K562 (cell line): ENCODE results near the gene SERP1. TPM values are rescaled to one million over a fixed set of nuclear protein-coding genes. Genes with fewer than 3 reads are reported as not detected.

ENCODE experiments used
- C11orf30 ChIP-seq: fragments of 450-650 bp; IDR thresholded peaks from 2 replicates; pipeline ENCODE4 v1.6.1; 2016; ENCODE audit warnings: low read depth, mild to moderate bottlenecking
- CBX1 ChIP-seq: sonication (generic); IDR thresholded peaks from 2 replicates; pipeline ENCODE4 v1.6.1; 2016; ENCODE audit warnings: antibody characterized with exemption, low read depth, mild to moderate bottlenecking
- DIDO1 ChIP-seq: fragments of 450-650 bp; IDR thresholded peaks from 2 replicates; pipeline ENCODE4 v1.6.1; 2016; ENCODE audit warnings: low read depth, missing biosample characterization, missing genetic modification characterization
- FOXJ2 ChIP-seq: fragments of 200-800 bp; sonication (Bioruptor generic); IDR thresholded peaks from 2 replicates; pipeline ENCODE4 v1.6.1; 2016; ENCODE audit warnings: missing genetic modification characterization, missing compliant biosample characterization
- MECOM ChIP-seq: fragments of 250-450 bp; sonication (Bioruptor Pico); IDR thresholded peaks from 2 replicates; pipeline ENCODE4 v1.8.0; 2022; ENCODE audit warnings: inconsistent platforms
- MED1 ChIP-seq: sonication (generic); formaldehyde crosslinking; IDR thresholded peaks from 2 replicates; pipeline ENCODE4 v1.8.1; 2023; ENCODE audit warnings: missing genetic modification reagents, borderline replicate concordance
- SMARCC2 ChIP-seq: fragments of 450-650 bp; IDR thresholded peaks from 2 replicates; pipeline ENCODE4 v1.6.1; 2017; ENCODE audit warnings: antibody characterized with exemption, moderate library complexity, mild to moderate bottlenecking, low read depth
- TAL1 ChIP-seq: fragments of 450-650 bp; IDR thresholded peaks from 2 replicates; pipeline ENCODE4 v1.6.1; 2016; ENCODE audit warnings: mild to moderate bottlenecking
- ZNF354B ChIP-seq: fragments of 250-450 bp; sonication (Bioruptor Pico); IDR thresholded peaks from 2 replicates; pipeline ENCODE4 v1.4.0; 2020
- ZNF644 ChIP-seq: fragments of 200-800 bp; sonication (Bioruptor generic); IDR thresholded peaks from 2 replicates; pipeline ENCODE4 v1.6.1; 2016; ENCODE audit warnings: low read depth, missing genetic modification characterization, missing compliant biosample characterization
- ZNF766 ChIP-seq: fragments of 200-800 bp; sonication (Bioruptor generic); conservative IDR thresholded peaks from 2 replicates; pipeline ENCODE4 v1.6.1; 2016; ENCODE audit warnings: missing genetic modification characterization, missing compliant biosample characterization
- polyA plus RNA-seq, 8 experiments: library from polyadenylated mRNA; depleted of rRNA in 4 of 8; stranded (reverse) in 5 of 8; unstranded in 3 of 8; fragments of >200 nt; fragmentation: Nextera tagmentation in 2 of 8; fragmentation: Illumina TruSeq in 1 of 8; extraction: Ambion mirVana in 2 of 8; extraction: Trizol in 1 of 8; gene quantifications; 2 replicates each; pipeline versions ENCODE4 v1.2.1 to v1.2.3, GENCODE V29; 2011 to 2014; ENCODE audit warnings: inconsistent platforms in 1 of 8, missing spikeins in 1 of 8
- total RNA-seq, 7 experiments: library from RNA; depleted of rRNA in 6 of 7; stranded (reverse); fragments of >200 nt in 6 of 7; fragmentation: Illumina TruSeq in 2 of 7; extraction: Trizol in 2 of 7; gene quantifications; 2 replicates each; pipeline versions ENCODE4 v1.2.1 to v1.2.3, GENCODE V29; 2011 to 2021; ENCODE audit warnings: low replicate concordance in 1 of 7
- TF ChIP-seq, protein P1 (sequence below): fragments of 250-450 bp; sonication (Bioruptor Pico); IDR thresholded peaks from 2 replicates; pipeline ENCODE4 v1.9.0; 2021; ENCODE audit warnings: mild to moderate bottlenecking, inconsistent platforms
- TF ChIP-seq, protein P2 (sequence below): sonication (generic); formaldehyde crosslinking; IDR thresholded peaks from 2 replicates; pipeline ENCODE4 v1.8.0; 2022; ENCODE audit warnings: missing genetic modification reagents, mild to moderate bottlenecking, borderline replicate concordance
- TF ChIP-seq, protein P3 (sequence below): fragments of 250-450 bp; sonication (Bioruptor Pico); IDR thresholded peaks from 2 replicates; pipeline ENCODE4 v1.4.0; 2020
- TF ChIP-seq, protein P4 (sequence below): fragments of 200-800 bp; sonication (Bioruptor generic); IDR thresholded peaks from 2 replicates; pipeline ENCODE4 v1.6.1; 2017; ENCODE audit warnings: missing genetic modification characterization, missing compliant biosample characterization

SERP1 gene
- total and polyA plus RNA-seq, 9 of the 15 experiments (the other 6 are each of a cell fraction or from before 2014, with no cell fraction given), result 38.6 to 443 (median 121) TPM

DNA sequence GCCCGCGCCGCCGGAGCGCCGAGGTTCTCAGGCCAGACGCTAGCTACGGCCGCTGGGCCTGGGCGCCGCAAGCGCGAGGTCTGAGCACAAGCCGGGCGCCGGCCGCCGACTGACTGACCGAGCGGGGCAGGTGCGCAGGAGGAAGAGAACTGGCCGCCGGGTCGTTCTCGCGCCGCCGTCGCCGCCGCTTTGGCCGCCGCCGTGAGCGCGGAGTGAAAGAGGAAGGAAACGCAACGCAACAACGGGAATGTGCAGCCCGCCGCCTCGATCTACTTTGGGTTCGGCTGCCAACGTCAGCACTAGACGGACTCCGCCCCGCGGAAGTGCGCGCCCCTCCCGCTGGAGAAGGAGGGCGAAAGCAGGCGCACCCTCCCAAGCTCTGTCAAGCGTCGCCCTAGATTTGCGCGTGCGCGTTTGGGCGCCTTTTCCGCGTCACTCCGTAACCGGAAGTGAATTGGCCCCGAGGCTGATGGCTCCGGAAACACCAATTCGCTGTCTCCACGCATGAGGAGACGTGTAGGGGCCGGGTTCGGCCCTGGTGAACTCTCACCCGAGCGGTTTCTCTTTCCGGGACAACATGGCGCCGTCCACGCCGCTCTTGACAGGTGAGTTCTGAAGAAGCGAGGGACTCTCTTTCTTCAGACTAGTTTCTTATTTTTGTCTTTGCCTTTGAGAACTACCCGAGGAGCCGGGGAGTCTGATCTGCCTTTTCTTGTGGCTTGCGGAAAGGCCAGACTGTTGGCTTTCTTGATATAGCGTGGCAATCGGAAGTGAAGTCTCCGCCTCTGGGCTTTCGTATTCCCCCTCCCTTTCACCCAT is at the start of gene SERP1, which contains the start of gene EIF2A (continued):
- TF ChIP-seq, protein P1, sequence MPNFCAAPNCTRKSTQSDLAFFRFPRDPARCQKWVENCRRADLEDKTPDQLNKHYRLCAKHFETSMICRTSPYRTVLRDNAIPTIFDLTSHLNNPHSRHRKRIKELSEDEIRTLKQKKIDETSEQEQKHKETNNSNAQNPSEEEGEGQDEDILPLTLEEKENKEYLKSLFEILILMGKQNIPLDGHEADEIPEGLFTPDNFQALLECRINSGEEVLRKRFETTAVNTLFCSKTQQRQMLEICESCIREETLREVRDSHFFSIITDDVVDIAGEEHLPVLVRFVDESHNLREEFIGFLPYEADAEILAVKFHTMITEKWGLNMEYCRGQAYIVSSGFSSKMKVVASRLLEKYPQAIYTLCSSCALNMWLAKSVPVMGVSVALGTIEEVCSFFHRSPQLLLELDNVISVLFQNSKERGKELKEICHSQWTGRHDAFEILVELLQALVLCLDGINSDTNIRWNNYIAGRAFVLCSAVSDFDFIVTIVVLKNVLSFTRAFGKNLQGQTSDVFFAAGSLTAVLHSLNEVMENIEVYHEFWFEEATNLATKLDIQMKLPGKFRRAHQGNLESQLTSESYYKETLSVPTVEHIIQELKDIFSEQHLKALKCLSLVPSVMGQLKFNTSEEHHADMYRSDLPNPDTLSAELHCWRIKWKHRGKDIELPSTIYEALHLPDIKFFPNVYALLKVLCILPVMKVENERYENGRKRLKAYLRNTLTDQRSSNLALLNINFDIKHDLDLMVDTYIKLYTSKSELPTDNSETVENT (CRISPR knock-in tag), result peak; percentile 89
- no peak for TF ChIP-seq SMARCC2
- no peak for TF ChIP-seq MED1 (CRISPR knock-in tag)
- TF ChIP-seq DIDO1 (tag), result peak; percentile 75
- no peak for TF ChIP-seq TAL1
- TF ChIP-seq, protein P2, sequence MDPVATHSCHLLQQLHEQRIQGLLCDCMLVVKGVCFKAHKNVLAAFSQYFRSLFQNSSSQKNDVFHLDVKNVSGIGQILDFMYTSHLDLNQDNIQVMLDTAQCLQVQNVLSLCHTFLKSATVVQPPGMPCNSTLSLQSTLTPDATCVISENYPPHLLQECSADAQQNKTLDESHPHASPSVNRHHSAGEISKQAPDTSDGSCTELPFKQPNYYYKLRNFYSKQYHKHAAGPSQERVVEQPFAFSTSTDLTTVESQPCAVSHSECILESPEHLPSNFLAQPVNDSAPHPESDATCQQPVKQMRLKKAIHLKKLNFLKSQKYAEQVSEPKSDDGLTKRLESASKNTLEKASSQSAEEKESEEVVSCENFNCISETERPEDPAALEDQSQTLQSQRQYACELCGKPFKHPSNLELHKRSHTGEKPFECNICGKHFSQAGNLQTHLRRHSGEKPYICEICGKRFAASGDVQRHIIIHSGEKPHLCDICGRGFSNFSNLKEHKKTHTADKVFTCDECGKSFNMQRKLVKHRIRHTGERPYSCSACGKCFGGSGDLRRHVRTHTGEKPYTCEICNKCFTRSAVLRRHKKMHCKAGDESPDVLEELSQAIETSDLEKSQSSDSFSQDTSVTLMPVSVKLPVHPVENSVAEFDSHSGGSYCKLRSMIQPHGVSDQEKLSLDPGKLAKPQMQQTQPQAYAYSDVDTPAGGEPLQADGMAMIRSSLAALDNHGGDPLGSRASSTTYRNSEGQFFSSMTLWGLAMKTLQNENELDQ (CRISPR knock-in tag), result no peak
- TF ChIP-seq, protein P3, sequence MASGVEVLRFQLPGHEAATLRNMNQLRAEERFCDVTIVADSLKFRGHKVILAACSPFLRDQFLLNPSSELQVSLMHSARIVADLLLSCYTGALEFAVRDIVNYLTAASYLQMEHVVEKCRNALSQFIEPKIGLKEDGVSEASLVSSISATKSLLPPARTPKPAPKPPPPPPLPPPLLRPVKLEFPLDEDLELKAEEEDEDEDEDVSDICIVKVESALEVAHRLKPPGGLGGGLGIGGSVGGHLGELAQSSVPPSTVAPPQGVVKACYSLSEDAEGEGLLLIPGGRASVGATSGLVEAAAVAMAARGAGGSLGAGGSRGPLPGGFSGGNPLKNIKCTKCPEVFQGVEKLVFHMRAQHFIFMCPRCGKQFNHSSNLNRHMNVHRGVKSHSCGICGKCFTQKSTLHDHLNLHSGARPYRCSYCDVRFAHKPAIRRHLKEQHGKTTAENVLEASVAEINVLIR, result peak; percentile 98
- TF ChIP-seq C11orf30, result peak; percentile 97
- no peak; the same call in 1 of the 2 replicates for TF ChIP-seq ZNF644 (tag)
- no peak; the same call in 1 of the 2 replicates for TF ChIP-seq FOXJ2 (tag)
- TF ChIP-seq ZNF354B (CRISPR knock-in tag), result no peak
- TF ChIP-seq, protein P4, sequence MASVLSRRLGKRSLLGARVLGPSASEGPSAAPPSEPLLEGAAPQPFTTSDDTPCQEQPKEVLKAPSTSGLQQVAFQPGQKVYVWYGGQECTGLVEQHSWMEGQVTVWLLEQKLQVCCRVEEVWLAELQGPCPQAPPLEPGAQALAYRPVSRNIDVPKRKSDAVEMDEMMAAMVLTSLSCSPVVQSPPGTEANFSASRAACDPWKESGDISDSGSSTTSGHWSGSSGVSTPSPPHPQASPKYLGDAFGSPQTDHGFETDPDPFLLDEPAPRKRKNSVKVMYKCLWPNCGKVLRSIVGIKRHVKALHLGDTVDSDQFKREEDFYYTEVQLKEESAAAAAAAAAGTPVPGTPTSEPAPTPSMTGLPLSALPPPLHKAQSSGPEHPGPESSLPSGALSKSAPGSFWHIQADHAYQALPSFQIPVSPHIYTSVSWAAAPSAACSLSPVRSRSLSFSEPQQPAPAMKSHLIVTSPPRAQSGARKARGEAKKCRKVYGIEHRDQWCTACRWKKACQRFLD (CRISPR knock-in tag), result peak; percentile 41; the same call in 1 of the 2 replicates
- no peak for TF ChIP-seq ZNF766 (CRISPR knock-in tag)
- peak; percentile 87 for TF ChIP-seq CBX1
- no peak for TF ChIP-seq MECOM (CRISPR knock-in tag)
